Activated CD4-positive, alpha-beta T cell treated with anti-CD3 and anti-CD28 coated beads for 1 hour (primary cell): Measurements from ENCODE around the gene TSPO2.

ENCODE experiments used
- DNase-seq: peaks from one replicate; pipeline ENCODE4 v3.0.0-alpha.2; 2020

The TSPO2 gene

DNA sequence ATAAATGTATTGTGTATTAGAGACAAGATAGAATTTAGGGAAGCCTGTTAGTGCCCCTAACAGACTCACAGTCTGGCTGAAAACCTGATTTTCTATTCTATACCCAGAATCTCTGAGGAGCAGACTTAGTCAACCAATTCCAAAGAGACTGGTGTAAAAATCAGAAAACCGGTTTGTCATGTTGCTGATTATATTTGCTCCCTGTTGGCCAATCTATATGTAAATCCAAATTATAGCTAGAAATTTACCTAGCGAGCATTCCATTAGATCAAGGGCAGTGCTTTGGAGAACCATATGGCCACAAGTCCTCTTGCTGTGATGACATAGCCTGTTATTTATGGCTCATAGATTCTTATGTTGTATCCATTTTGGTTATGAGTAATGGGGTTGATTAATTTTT lies 35.3 kb downstream of the TSPO2 start:
- no peak for DNase-seq

DNA sequence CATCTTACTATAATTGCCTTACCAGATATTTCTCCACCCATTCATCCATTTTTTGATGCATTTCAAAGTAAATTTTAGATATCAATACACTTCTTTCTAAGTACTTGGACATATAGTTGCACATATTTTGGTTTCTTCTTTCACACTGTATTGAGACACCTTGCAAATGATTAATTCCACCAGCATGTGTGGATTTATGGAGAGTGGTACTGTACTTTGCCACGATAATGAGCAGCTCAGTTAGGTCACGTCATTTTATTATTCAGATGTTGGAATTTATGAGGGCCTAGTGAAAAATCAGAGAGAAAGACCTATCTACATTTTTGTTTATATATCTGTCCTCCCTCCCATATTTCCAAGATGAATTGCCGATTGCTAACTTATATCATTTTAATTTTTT lies 35.8 kb downstream of the TSPO2 start:
- no peak for DNase-seq

GRCh38 chr6:41079080-41079479 lies 36.8 kb downstream of the TSPO2 start:
- no peak for DNase-seq

DNA sequence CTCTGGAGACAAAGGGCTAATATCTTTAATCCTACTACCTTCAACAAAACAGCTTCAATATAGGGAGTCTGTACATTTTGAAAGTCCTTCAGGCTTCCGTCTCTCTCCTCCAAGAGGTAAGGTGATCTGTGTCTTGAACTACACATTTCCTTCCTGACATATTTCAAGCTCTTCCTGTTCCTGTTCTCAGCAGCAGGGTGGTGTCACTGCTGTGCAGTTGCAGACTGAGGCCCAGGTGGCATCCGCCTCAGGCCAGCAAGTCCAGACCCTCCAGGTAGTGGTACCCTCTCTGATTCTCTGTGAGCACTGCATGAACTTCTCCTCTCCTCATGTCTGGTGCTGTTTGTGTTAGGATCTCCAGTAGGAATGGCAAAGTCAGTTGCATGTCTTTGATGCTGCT lies 38.4 kb downstream of the TSPO2 start:
- DNase-seq: no peak

GRCh38 chr6:41083072-41083471 lies 40.8 kb downstream of the TSPO2 start:
- no peak for DNase-seq

- no peak for DNase-seq
Observed at GRCh38 chr6:41085182-41085581, 42.9 kb downstream of the TSPO2 start.

DNA sequence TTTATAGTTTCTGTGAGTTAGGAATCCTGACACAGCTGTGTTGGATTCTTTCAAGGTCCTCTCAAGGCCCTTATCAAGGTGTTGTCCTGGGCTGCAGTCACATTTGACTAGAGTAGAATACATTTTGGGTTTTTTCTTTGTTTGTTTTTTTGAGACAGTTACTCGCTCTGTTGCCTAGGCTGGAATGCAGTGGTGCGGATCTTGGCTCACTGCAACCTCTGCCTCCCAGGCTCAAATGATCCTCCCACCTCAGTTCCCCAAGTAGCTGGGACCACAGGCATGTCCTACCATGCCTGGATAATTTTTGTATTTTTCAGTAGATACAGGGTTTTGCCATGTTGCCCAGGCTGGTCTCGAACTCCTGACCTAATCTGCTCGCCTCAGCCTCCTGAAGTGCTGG lies 46.2 kb downstream of the TSPO2 start:
- DNase-seq: no peak

- DNase-seq: no peak
Observed at GRCh38 chr6:41090841-41091761, 48.8 kb downstream of the TSPO2 start.

DNA sequence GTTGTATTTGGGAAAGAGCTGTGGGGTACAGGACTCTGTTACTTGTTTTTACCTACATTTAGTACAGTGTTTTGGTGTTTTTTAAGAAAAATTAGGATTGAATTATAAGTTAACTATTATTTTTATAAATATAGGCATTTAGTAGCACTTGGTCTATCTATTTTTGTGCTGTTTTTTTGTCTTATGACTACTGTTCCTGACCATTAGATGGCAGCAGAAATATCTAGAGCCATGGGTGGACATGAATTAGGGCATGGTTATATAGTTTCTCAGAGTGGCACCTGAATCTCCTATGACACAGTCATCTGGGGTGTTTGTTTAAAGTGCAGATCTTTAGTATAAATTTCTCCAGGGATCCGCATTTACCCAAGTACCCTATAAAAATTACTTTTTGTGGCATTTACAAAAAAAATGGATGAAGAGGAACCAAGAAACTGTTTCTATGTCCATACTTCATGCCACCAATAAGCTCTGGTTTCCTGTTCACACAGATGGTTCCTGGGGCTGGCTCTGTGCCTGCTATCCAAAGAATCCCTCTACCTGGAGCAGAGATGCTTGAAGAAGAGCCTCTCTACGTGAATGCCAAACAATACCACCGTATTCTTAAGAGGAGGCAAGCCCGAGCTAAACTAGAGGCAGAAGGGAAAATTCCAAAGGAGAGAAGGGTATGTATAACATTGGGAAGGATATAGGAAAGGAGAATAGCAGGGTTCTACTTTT lies 50.3 kb downstream of the TSPO2 start:
- DNase-seq: no peak

GRCh38 chr6:41093729-41094128 lies 51.5 kb downstream of the TSPO2 start:
- DNase-seq: no peak
